HepG2 (cell line): ENCODE measurements around the gene C3orf70.

ENCODE experiments used
- ATF7 ChIP-seq, 2 experiments: fragments of 450-650 bp in 1 of 2; sonication (generic) in 1 of 2; formaldehyde crosslinking in 1 of 2; IDR thresholded peaks; 2 replicates each; pipeline versions ENCODE4 v1.4.0 to v1.6.1; 2016 to 2020; ENCODE audit warnings: antibody characterized with exemption in 1 of 2, mild to moderate bottlenecking in 1 of 2, missing genetic modification reagents in 1 of 2
- BRCA1 ChIP-seq: sonication (generic); formaldehyde crosslinking; IDR thresholded peaks from 2 replicates; pipeline ENCODE4 v1.4.0; 2020; ENCODE audit warnings: missing genetic modification reagents
- GZF1 ChIP-seq: sonication (generic); formaldehyde crosslinking; IDR thresholded peaks from 2 replicates; pipeline ENCODE4 v1.5.1; 2020; ENCODE audit warnings: mild to moderate bottlenecking, missing genetic modification reagents
- HDAC6 ChIP-seq: fragments of 200-600 bp; sonication (generic); IDR thresholded peaks from 2 replicates; pipeline ENCODE4 v1.7.0; 2017; ENCODE audit warnings: mild to moderate bottlenecking, antibody characterized with exemption, low read length, low read depth
- HOXA7 ChIP-seq: sonication (generic); formaldehyde crosslinking; IDR thresholded peaks from 2 replicates; pipeline ENCODE4 v1.8.1; 2022; ENCODE audit warnings: mild to moderate bottlenecking, missing genetic modification reagents, moderate library complexity
- KMT2A ChIP-seq: sonication (generic); formaldehyde crosslinking; IDR thresholded peaks from 2 replicates; pipeline ENCODE4 v1.4.0; 2020; ENCODE audit warnings: missing genetic modification reagents
- MED13 ChIP-seq: sonication (generic); formaldehyde crosslinking; IDR thresholded peaks from 2 replicates; pipeline ENCODE4 v1.5.0; 2020; ENCODE audit warnings: missing genetic modification reagents
- SKI ChIP-seq: fragments of 450-650 bp; IDR thresholded peaks from one replicate; pipeline ENCODE4 v1.6.1; 2018; ENCODE audit warnings: mild to moderate bottlenecking; ENCODE audit not compliant: partially characterized antibody
- SP5 ChIP-seq: IDR thresholded peaks from 2 replicates; pipeline ENCODE4 v1.6.1; 2016; ENCODE audit warnings: low read depth, borderline replicate concordance
- SRY ChIP-seq: sonication (generic); formaldehyde crosslinking; IDR thresholded peaks from 2 replicates; pipeline ENCODE4 v1.8.0; 2022; ENCODE audit warnings: mild to moderate bottlenecking, missing genetic modification reagents
- THYN1 ChIP-seq: sonication (generic); formaldehyde crosslinking; IDR thresholded peaks from 2 replicates; pipeline ENCODE4 v1.8.1; 2023; ENCODE audit warnings: low read depth, mild to moderate bottlenecking, moderate library complexity, missing genetic modification reagents, borderline replicate concordance
- ZBTB7A ChIP-seq: sonication (generic); formaldehyde crosslinking; IDR thresholded peaks from 2 replicates; pipeline ENCODE4 v1.8.0; 2022; ENCODE audit warnings: mild to moderate bottlenecking, missing genetic modification reagents
- TF ChIP-seq, protein P1 (sequence below), 2 experiments: sonication (generic) in 1 of 2; formaldehyde crosslinking in 1 of 2; IDR thresholded peaks; 2 replicates each; pipeline versions ENCODE4 v1.5.1 to v1.6.1; 2011 to 2020; ENCODE audit warnings: borderline replicate concordance in 1 of 2, low read depth in 1 of 2, low read length in 1 of 2, mild to moderate bottlenecking in 1 of 2, missing genetic modification reagents in 1 of 2, moderate library complexity in 1 of 2

DNA sequence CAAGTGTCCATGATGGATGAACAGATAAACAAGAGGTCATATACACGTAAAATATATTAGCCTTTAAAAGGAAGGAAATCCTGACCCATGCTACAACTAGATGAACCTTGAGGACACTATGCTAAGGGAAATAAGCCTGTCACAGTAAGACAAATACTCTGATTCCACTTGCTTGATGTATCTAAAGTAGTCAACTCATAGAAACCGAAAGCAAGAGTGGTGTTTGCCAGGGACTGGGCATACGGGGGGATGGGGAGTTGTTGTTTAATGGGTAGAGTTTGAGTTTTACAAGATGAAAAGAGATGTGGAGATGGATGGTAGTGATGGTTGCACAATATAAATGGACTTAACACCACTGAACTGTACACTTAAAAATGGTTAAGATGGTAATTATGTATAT lies 65.4 kb downstream of the C3orf70 start:
- TF ChIP-seq SRY (no peak), KMT2A (CRISPR knock-in tag) (no peak), SKI (no peak), HDAC6 (no peak), ZBTB7A (CRISPR knock-in tag) (no peak), BRCA1 (CRISPR knock-in tag) (no peak), HOXA7 (CRISPR knock-in tag) (no peak), MED13 (CRISPR knock-in tag) (no peak), THYN1 (CRISPR knock-in tag) (no peak), GZF1 (CRISPR knock-in tag) (no peak), SP5 (CRISPR knock-in tag) (no peak), ATF7 (IDR thresholded peaks at IDR 0.05) (no peak), ATF7 (CRISPR knock-in tag; IDR thresholded peaks at IDR 0.05) (no peak)
- TF ChIP-seq, protein P1, sequence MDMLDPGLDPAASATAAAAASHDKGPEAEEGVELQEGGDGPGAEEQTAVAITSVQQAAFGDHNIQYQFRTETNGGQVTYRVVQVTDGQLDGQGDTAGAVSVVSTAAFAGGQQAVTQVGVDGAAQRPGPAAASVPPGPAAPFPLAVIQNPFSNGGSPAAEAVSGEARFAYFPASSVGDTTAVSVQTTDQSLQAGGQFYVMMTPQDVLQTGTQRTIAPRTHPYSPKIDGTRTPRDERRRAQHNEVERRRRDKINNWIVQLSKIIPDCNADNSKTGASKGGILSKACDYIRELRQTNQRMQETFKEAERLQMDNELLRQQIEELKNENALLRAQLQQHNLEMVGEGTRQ (IDR thresholded peaks at IDR 0.05; ENCODE audit: low read depth, low read length), result no peak
- TF ChIP-seq, protein P1 (CRISPR knock-in tag; IDR thresholded peaks at IDR 0.05; ENCODE audit: borderline replicate concordance), result no peak
